ENCODE data around the gene VPS8. TPM values are rescaled to one million over a fixed set of nuclear protein-coding genes. Genes with fewer than 3 reads are reported as not detected.

VPS8 gene
- total and polyA plus RNA-seq, 9 of the 15 experiments (the other 6 are each of a cell fraction or from before 2014, with no cell fraction given) = 7.2 to 41.0 (median 28.3) TPM

DNA sequence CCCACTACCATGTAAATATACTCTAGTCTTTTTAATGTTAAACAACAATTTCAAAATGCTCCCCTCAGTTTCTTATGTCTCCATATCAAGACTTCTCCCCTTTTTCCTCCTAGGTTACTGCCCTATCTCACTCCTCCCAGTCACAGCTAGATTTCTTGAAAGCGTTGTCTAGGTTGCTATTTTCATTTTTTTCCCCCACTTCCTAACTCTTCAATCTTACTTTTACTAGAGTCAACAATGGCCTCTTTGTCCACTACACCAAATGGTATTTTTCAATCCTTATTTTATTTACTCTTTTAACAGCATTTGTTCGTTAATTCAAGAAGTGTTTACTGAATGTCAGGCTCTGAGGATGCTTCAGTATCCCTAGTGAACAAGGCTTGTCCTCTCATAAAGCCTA is 84.4 kb downstream of the VPS8 start:
- ATAC-seq (no peak), FAIRE-seq (no peak), DNase-seq (ENCODE audit: extremely low read depth in 1 of 4, low spot score in 3 of 4) (no peak)
- Histone ChIP-seq H3K36me3 (ENCODE audit: control insufficient read depth, insufficient read depth, low read length) (no peaks in the 10 kb centered on the region; the same call in 2 of the 3 replicates), H3K9ac (ENCODE audit: insufficient read depth in 1 of 2, low read depth in 2 of 2, low read length in 2 of 2) (no peak overlapping the region), H3K4me3 (no peak overlapping the region), H3K4me2 (ENCODE audit: insufficient read depth, low read length) (no peak overlapping the region), H3K27me3 (ENCODE audit: control insufficient read depth in 2 of 2, insufficient read depth in 2 of 2, low read length in 2 of 2) (no peaks in the 10 kb centered on the region), H3K9me3 (replicated peaks; ENCODE audit: control insufficient read depth, insufficient read depth, low read depth, low read length) (no peaks in the 10 kb centered on the region), H3K9me1 (ENCODE audit: control insufficient read depth, insufficient read depth, low read length) (no peaks in the 10 kb centered on the region), H2AFZ (ENCODE audit: low read depth, low read length) (no peak overlapping the region), H3K4me1 (replicated peaks in 1 of 2; ENCODE audit: control insufficient read depth in 2 of 2, insufficient read depth in 2 of 2, low read length in 2 of 2) (no peaks in the 10 kb centered on the region), H4K20me1 (replicated peaks; ENCODE audit: control insufficient read depth, insufficient read depth, low read length) (no peaks in the 10 kb centered on the region), H3K79me2 (ENCODE audit: control insufficient read depth, insufficient read depth, low read length) (no peaks in the 10 kb centered on the region), H3K27ac (ENCODE audit: extremely low read depth, low read depth, low read length) (no peak overlapping the region)
- in situ Hi-C loops (cut with MboI) = no loop called here
- no TSS peak for BruUV-seq (replicated peaks)
- POLR2A ChIA-PET = no interaction called here
- CTCF ChIA-PET (ENCODE audit: low intra/inter-chr PET ratio) = no interaction called here
- WGBS (ENCODE audit: insufficient coverage, low coverage, missing lambda C conversion rate) = 84% methylated on average over 2 of the region's 2 CpGs
- intact Hi-C loops (cut with micrococcal nuclease) = no loop called here
- TF ChIP-seq, protein P1, sequence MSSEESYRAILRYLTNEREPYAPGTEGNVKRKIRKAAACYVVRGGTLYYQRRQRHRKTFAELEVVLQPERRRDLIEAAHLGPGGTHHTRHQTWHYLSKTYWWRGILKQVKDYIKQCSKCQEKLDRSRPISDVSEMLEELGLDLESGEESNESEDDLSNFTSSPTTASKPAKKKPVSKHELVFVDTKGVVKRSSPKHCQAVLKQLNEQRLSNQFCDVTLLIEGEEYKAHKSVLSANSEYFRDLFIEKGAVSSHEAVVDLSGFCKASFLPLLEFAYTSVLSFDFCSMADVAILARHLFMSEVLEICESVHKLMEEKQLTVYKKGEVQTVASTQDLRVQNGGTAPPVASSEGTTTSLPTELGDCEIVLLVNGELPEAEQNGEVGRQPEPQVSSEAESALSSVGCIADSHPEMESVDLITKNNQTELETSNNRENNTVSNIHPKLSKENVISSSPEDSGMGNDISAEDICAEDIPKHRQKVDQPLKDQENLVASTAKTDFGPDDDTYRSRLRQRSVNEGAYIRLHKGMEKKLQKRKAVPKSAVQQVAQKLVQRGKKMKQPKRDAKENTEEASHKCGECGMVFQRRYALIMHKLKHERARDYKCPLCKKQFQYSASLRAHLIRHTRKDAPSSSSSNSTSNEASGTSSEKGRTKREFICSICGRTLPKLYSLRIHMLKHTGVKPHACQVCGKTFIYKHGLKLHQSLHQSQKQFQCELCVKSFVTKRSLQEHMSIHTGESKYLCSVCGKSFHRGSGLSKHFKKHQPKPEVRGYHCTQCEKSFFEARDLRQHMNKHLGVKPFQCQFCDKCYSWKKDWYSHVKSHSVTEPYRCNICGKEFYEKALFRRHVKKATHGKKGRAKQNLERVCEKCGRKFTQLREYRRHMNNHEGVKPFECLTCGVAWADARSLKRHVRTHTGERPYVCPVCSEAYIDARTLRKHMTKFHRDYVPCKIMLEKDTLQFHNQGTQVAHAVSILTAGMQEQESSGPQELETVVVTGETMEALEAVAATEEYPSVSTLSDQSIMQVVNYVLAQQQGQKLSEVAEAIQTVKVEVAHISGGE (CRISPR knock-in tag; IDR thresholded peaks at IDR 0.05) = no peak
- no peak for TF ChIP-seq PRPF4 (IDR thresholded peaks at IDR 0.05; ENCODE audit: insufficient read depth, low read depth, low read length, poor library complexity, severe bottlenecking)
- TF ChIP-seq HNRNPK (IDR thresholded peaks at IDR 0.05; ENCODE audit: low read depth, low read length, poor library complexity, severe bottlenecking) = no peak
- TF ChIP-seq, protein P2, sequence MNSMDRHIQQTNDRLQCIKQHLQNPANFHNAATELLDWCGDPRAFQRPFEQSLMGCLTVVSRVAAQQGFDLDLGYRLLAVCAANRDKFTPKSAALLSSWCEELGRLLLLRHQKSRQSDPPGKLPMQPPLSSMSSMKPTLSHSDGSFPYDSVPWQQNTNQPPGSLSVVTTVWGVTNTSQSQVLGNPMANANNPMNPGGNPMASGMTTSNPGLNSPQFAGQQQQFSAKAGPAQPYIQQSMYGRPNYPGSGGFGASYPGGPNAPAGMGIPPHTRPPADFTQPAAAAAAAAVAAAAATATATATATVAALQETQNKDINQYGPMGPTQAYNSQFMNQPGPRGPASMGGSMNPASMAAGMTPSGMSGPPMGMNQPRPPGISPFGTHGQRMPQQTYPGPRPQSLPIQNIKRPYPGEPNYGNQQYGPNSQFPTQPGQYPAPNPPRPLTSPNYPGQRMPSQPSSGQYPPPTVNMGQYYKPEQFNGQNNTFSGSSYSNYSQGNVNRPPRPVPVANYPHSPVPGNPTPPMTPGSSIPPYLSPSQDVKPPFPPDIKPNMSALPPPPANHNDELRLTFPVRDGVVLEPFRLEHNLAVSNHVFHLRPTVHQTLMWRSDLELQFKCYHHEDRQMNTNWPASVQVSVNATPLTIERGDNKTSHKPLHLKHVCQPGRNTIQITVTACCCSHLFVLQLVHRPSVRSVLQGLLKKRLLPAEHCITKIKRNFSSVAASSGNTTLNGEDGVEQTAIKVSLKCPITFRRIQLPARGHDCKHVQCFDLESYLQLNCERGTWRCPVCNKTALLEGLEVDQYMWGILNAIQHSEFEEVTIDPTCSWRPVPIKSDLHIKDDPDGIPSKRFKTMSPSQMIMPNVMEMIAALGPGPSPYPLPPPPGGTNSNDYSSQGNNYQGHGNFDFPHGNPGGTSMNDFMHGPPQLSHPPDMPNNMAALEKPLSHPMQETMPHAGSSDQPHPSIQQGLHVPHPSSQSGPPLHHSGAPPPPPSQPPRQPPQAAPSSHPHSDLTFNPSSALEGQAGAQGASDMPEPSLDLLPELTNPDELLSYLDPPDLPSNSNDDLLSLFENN (IDR thresholded peaks at IDR 0.05; ENCODE audit: low read depth in 2 of 2, low read length in 2 of 2) = no peak
- TF ChIP-seq ZNF184 (CRISPR knock-in tag; IDR thresholded peaks at IDR 0.05) = no peak
- TF ChIP-seq, protein P3, sequence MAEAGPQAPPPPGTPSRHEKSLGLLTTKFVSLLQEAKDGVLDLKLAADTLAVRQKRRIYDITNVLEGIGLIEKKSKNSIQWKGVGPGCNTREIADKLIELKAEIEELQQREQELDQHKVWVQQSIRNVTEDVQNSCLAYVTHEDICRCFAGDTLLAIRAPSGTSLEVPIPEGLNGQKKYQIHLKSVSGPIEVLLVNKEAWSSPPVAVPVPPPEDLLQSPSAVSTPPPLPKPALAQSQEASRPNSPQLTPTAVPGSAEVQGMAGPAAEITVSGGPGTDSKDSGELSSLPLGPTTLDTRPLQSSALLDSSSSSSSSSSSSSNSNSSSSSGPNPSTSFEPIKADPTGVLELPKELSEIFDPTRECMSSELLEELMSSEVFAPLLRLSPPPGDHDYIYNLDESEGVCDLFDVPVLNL (CRISPR knock-in tag; IDR thresholded peaks at IDR 0.05; ENCODE audit: low read depth) = no peak
- TF ChIP-seq TBP (optimal IDR thresholded peaks at IDR 0.05; ENCODE audit: low read depth, low read length) = no peak
- no peak for TF ChIP-seq ZNF212 (CRISPR knock-in tag; IDR thresholded peaks at IDR 0.05)
- no peak for TF ChIP-seq CBX2 (IDR thresholded peaks at IDR 0.05; ENCODE audit: insufficient read depth, low read length, poor library complexity, severe bottlenecking)
- TF ChIP-seq, protein P4, sequence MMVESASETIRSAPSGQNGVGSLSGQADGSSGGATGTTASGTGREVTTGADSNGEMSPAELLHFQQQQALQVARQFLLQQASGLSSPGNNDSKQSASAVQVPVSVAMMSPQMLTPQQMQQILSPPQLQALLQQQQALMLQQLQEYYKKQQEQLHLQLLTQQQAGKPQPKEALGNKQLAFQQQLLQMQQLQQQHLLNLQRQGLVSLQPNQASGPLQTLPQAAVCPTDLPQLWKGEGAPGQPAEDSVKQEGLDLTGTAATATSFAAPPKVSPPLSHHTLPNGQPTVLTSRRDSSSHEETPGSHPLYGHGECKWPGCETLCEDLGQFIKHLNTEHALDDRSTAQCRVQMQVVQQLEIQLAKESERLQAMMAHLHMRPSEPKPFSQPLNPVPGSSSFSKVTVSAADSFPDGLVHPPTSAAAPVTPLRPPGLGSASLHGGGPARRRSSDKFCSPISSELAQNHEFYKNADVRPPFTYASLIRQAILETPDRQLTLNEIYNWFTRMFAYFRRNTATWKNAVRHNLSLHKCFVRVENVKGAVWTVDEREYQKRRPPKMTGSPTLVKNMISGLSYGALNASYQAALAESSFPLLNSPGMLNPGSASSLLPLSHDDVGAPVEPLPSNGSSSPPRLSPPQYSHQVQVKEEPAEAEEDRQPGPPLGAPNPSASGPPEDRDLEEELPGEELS (CRISPR knock-in tag; IDR thresholded peaks at IDR 0.05; ENCODE audit: borderline replicate concordance) = no peak

Data from K562 (cell line).